ENCODE results near the gene C8A.

- TF ChIP-seq CTCF (optimal IDR thresholded peaks at IDR 0.05 in 1 of 3, IDR thresholded peaks at IDR 0.05 in 1 of 3, conservative IDR thresholded peaks at IDR 0.05 in 1 of 3; ENCODE audit: extremely low read depth in 1 of 3, insufficient read depth in 2 of 3, low read length in 3 of 3) (no peak), EZH2 (IDR thresholded peaks at IDR 0.05; ENCODE audit: low read length) (no peak)
These were observed 17.2 kb upstream of the C8A start for GRCh38 chr1:56837244-56837939.

Measured in keratinocyte (primary cell).